ENCODE data around the gene DSN1.

- no peak for TF ChIP-seq CTCF (conservative IDR thresholded peaks at IDR 0.05; ENCODE audit: low read depth, low read length)
- no peak for TF ChIP-seq EZH2 (IDR thresholded peaks at IDR 0.05; ENCODE audit: borderline replicate concordance, low read depth, low read length, poor library complexity, severe bottlenecking)
These were observed 17.1 kb downstream of the DSN1 start for GRCh38 chr20:36756496-36756895.

Measured in A673 (cell line).